ENCODE measurements around the gene MTMR10. TPM values are rescaled to one million over a fixed set of nuclear protein-coding genes. Genes with fewer than 3 reads are reported as not detected.

Gene MTMR10
- polyA plus RNA-seq, 1 of the 3 experiments (the other 2 are of a cell fraction) = 6.4 TPM

- H4K20me1 ChIP-seq (ENCODE audit: insufficient read depth) = no peaks in the 10 kb centered on the region
- H3K36me3 ChIP-seq (replicated peaks in 1 of 2; ENCODE audit: control insufficient read depth in 1 of 2, insufficient read depth in 2 of 2, low read length in 1 of 2) = peaks cover 16 to 31% of the 10 kb centered on the region in 2 experiments
- WGBS (ENCODE audit: low lambda C conversion rate) = 97% methylated on average over 8 of the region's 8 CpGs
- H3K9me2 ChIP-seq = no peaks in the 10 kb centered on the region
- no peak overlapping the region for H3K9ac ChIP-seq
- CTCF ChIA-PET = interaction anchor here (1.2 to 2.2 kb wide), 2 partner anchors 9 to 71 kb away, joined by 4 to 9 read pairs; no protein-coding TSS in a partner anchor
- H3K4me2 ChIP-seq = no peak overlapping the region
- H3K9me3 ChIP-seq = no peaks in the 10 kb centered on the region
- POLR2A ChIA-PET = no interaction called here
- H3K4me3 ChIP-seq (ENCODE audit: low read depth in 2 of 2, low read length in 1 of 2) = no peak overlapping the region
- H2AFZ ChIP-seq (ENCODE audit: low read depth) = no peak overlapping the region
- H3K79me2 ChIP-seq (ENCODE audit: insufficient read depth) = no peaks in the 10 kb centered on the region
- no peaks in the 10 kb centered on the region for H3K27me3 ChIP-seq (ENCODE audit: insufficient read depth)
- no peak for DNase-seq
- TF ChIP-seq PBX3 (IDR thresholded peaks at IDR 0.05) = no peak
- no peak for TF ChIP-seq SMC3 (IDR thresholded peaks at IDR 0.05; ENCODE audit: low read depth, low read length)
- no peak for TF ChIP-seq JUND (IDR thresholded peaks at IDR 0.05)
- no peak for TF ChIP-seq POLR2AphosphoS5 (IDR thresholded peaks at IDR 0.05; ENCODE audit: low read depth, low read length)
- no peak for TF ChIP-seq SIN3A (IDR thresholded peaks at IDR 0.05; ENCODE audit: borderline replicate concordance, low read depth, low read length)
- no peak for TF ChIP-seq RCOR1 (IDR thresholded peaks at IDR 0.05; ENCODE audit: low read length)
- no peak for TF ChIP-seq GATA2 (CRISPR knock-in tag; IDR thresholded peaks at IDR 0.05)
- no peak for TF ChIP-seq USF1 (IDR thresholded peaks at IDR 0.05; ENCODE audit: borderline replicate concordance, low read depth)
- no peak for TF ChIP-seq NFIC (IDR thresholded peaks at IDR 0.05; ENCODE audit: borderline replicate concordance)
- no peak for TF ChIP-seq MAX (IDR thresholded peaks at IDR 0.05; ENCODE audit: low read depth)
- no peak for TF ChIP-seq FOXM1 (IDR thresholded peaks at IDR 0.05; ENCODE audit: low read depth)
- TF ChIP-seq TEAD4 (IDR thresholded peaks at IDR 0.05; ENCODE audit: borderline replicate concordance, insufficient read depth) = no peak
- no peak for TF ChIP-seq GABPA (IDR thresholded peaks at IDR 0.05; ENCODE audit: low read depth)
- H3F3A ChIP-seq (replicated peaks; ENCODE audit: insufficient read depth) = no peaks in the 10 kb centered on the region
- H3K27ac ChIP-seq (ENCODE audit: low read depth in 2 of 2, low read length in 1 of 2) = no peak overlapping the region
- peaks cover 0 to 2% of the 10 kb centered on the region in 2 experiments; a peak in 1 of 4 replicates for H3K4me1 ChIP-seq (ENCODE audit: control insufficient read depth in 1 of 2, insufficient read depth in 2 of 2, low read depth in 1 of 2, low read length in 1 of 2)
Observed at GRCh38 chr15:30930422-30930821, 61.0 kb downstream of the MTMR10 start.

GRCh38 chr15:30929982-30930381, 61.4 kb downstream of the MTMR10 start:
- H2AFZ ChIP-seq (ENCODE audit: low read depth) = no peak overlapping the region
- H3K36me3 ChIP-seq (replicated peaks in 1 of 2; ENCODE audit: control insufficient read depth in 1 of 2, insufficient read depth in 2 of 2, low read length in 1 of 2) = peaks cover 12 to 34% of the 10 kb centered on the region in 2 experiments
- ChIA-PET CTCF (interaction anchor here (1.2 kb wide), 1 partner anchor 71 kb away, joined by 4 read pairs; no protein-coding TSS in a partner anchor), POLR2A (no interaction called here)
- no peak overlapping the region for H3K9ac ChIP-seq
- DNase-seq = no peak
- 91% methylated on average over 4 of the region's 4 CpGs for WGBS (ENCODE audit: low lambda C conversion rate)
- no peak overlapping the region for H3K4me3 ChIP-seq (ENCODE audit: low read depth in 2 of 2, low read length in 1 of 2)
- H3K9me2 ChIP-seq = no peaks in the 10 kb centered on the region
- no peak overlapping the region for H3K27ac ChIP-seq (ENCODE audit: low read depth in 2 of 2, low read length in 1 of 2)
- H3K27me3 ChIP-seq (ENCODE audit: insufficient read depth) = no peaks in the 10 kb centered on the region
- no peaks in the 10 kb centered on the region for H3K9me3 ChIP-seq
- no peak overlapping the region for H3K4me2 ChIP-seq
- no peaks in the 10 kb centered on the region for H3F3A ChIP-seq (replicated peaks; ENCODE audit: insufficient read depth)
- H3K4me1 ChIP-seq (ENCODE audit: control insufficient read depth in 1 of 2, insufficient read depth in 2 of 2, low read depth in 1 of 2, low read length in 1 of 2) = peaks cover 0 to 2% of the 10 kb centered on the region in 2 experiments; a peak in 1 of 4 replicates
- H3K79me2 ChIP-seq (ENCODE audit: insufficient read depth) = no peaks in the 10 kb centered on the region
- H4K20me1 ChIP-seq (ENCODE audit: insufficient read depth) = no peaks in the 10 kb centered on the region
- TF ChIP-seq RFX5 (IDR thresholded peaks at IDR 0.05; ENCODE audit: low read length) (no peak), NRF1 (IDR thresholded peaks at IDR 0.05; ENCODE audit: low read depth, low read length) (no peak), REST (IDR thresholded peaks at IDR 0.05; ENCODE audit: low read depth, low read length) (no peak), TCF12 (IDR thresholded peaks at IDR 0.05) (no peak), GATA2 (CRISPR knock-in tag; IDR thresholded peaks at IDR 0.05) (no peak), MAX (IDR thresholded peaks at IDR 0.05; ENCODE audit: low read depth) (no peak), SMC3 (IDR thresholded peaks at IDR 0.05; ENCODE audit: low read depth, low read length) (no peak), FOXM1 (IDR thresholded peaks at IDR 0.05; ENCODE audit: low read depth) (no peak), TEAD4 (IDR thresholded peaks at IDR 0.05; ENCODE audit: borderline replicate concordance, insufficient read depth) (no peak), POLR2AphosphoS5 (IDR thresholded peaks at IDR 0.05; ENCODE audit: low read depth, low read length) (no peak), YY1 (IDR thresholded peaks at IDR 0.05; ENCODE audit: low read depth) (no peak), NFIC (IDR thresholded peaks at IDR 0.05; ENCODE audit: borderline replicate concordance) (no peak), MEF2A (IDR thresholded peaks at IDR 0.05; ENCODE audit: borderline replicate concordance, low read depth) (no peak), EZH2phosphoT487 (IDR thresholded peaks at IDR 0.05; ENCODE audit: borderline replicate concordance, low read depth) (no peak), USF2 (IDR thresholded peaks at IDR 0.05; ENCODE audit: borderline replicate concordance, low read depth, low read length) (no peak), RXRA (IDR thresholded peaks at IDR 0.05; ENCODE audit: borderline replicate concordance, low read depth) (no peak)
